Prostate gland (tissue), 2 donors: ENCODE measurements around the gene C1QC. TPM values are rescaled to one million over a fixed set of nuclear protein-coding genes. Genes with fewer than 3 reads are reported as not detected.

ENCODE experiments used
- DNase-seq: peaks from one replicate; pipeline ENCODE4 v3.0.0-alpha.2; 2019; ENCODE audit warnings: low spot score
- H3K27ac ChIP-seq, 2 donors: fragments of 200-600 bp; sonication (generic); 2 replicates each; pipeline ENCODE4 v1.5.1; 2017 to 2019
- H3K27me3 ChIP-seq: fragments of 200-600 bp; sonication (generic); replicated peaks from 2 replicates; pipeline ENCODE4 v1.5.1; 2019; ENCODE audit not compliant: insufficient read depth
- H3K36me3 ChIP-seq, 2 donors: fragments of 200-600 bp; sonication (generic); 1 replicate in 1 of 2; 2 replicates in 1 of 2; pipeline versions ENCODE4 v1.5.1 to v1.8.1; 2017 to 2019
- H3K4me1 ChIP-seq: fragments of 200-600 bp; sonication (generic); replicated peaks from 2 replicates; pipeline ENCODE4 v1.5.1; 2019
- H3K4me3 ChIP-seq, 2 donors: fragments of 200-600 bp; sonication (generic); 2 replicates each; pipeline ENCODE4 v1.5.1; 2017 to 2019
- H3K9me3 ChIP-seq: fragments of 200-600 bp; sonication (generic); 2 replicates; pipeline ENCODE4 v1.5.1; 2017
- POLR2A ChIP-seq: fragments of 450-650 bp; IDR thresholded peaks from one replicate; pipeline ENCODE4 v1.6.1; 2016; ENCODE audit warnings: antibody characterized with exemption, mild to moderate bottlenecking
- POLR2AphosphoS5 ChIP-seq: sonication (generic); formaldehyde crosslinking; IDR thresholded peaks from one replicate; pipeline ENCODE4 v1.6.1; 2017; ENCODE audit warnings: antibody characterized with exemption
- WGBS: methylation state at CpG from one replicate; pipeline ENCODE4 v1.1.5; 2018; 5-methylcytosine and 5-hydroxymethylcytosine counted together
- intact Hi-C: fragments of 100-400 bp; cut with DNase I; formaldehyde crosslinking; loops from one replicate; pipeline ENCODE4 v1.14.2; 2022
- total RNA-seq, 2 donors: library from RNA; depleted of rRNA; stranded (reverse); fragments of >200 nt; gene quantifications; one replicate each; pipeline ENCODE4 v1.1.0, GENCODE V29; 2016
- TF ChIP-seq, protein P1 (sequence below), 4 experiments: fragments of 200-600 bp in 2 of 4; fragments of 450-650 bp in 2 of 4; sonication (generic) in 2 of 4; IDR thresholded peaks; 1 replicate in 3 of 4; 2 replicates in 1 of 4; pipeline ENCODE4 v1.5.1; 2016 to 2019; ENCODE audit warnings: antibody characterized with exemption in 4 of 4, mild to moderate bottlenecking in 2 of 4, moderate library complexity in 2 of 4

Gene C1QC
- total RNA-seq, 2 donors from 2014 or later: 54.8 to 76.9 TPM

- H3K27ac ChIP-seq: no peak overlapping the region
- no peaks in the 10 kb centered on the region for H3K4me1 ChIP-seq
- no peak for DNase-seq
- no peak overlapping the region for H3K4me3 ChIP-seq
- TF ChIP-seq POLR2A: no peak
- TF ChIP-seq, protein P1, sequence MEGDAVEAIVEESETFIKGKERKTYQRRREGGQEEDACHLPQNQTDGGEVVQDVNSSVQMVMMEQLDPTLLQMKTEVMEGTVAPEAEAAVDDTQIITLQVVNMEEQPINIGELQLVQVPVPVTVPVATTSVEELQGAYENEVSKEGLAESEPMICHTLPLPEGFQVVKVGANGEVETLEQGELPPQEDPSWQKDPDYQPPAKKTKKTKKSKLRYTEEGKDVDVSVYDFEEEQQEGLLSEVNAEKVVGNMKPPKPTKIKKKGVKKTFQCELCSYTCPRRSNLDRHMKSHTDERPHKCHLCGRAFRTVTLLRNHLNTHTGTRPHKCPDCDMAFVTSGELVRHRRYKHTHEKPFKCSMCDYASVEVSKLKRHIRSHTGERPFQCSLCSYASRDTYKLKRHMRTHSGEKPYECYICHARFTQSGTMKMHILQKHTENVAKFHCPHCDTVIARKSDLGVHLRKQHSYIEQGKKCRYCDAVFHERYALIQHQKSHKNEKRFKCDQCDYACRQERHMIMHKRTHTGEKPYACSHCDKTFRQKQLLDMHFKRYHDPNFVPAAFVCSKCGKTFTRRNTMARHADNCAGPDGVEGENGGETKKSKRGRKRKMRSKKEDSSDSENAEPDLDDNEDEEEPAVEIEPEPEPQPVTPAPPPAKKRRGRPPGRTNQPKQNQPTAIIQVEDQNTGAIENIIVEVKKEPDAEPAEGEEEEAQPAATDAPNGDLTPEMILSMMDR (IDR thresholded peaks at IDR 0.05): no peak
- no peak for TF ChIP-seq POLR2AphosphoS5
- H3K36me3 ChIP-seq: no peaks in the 10 kb centered on the region
- H3K9me3 ChIP-seq: no peaks in the 10 kb centered on the region
- WGBS: 22% methylated on average over 16 of the region's 16 CpGs
- H3K27me3 ChIP-seq: peaks cover 14% of the 10 kb centered on the region
- intact Hi-C loops: no loop called here
These were observed 25.4 kb upstream of the C1QC start for GRCh38 chr1:22618056-22618455.

GRCh38 chr1:22619252-22619651 is 24.2 kb upstream of the C1QC start:
- H3K36me3 ChIP-seq: no peaks in the 10 kb centered on the region
- intact Hi-C loops: no loop called here
- WGBS: 73% methylated on average over 7 of the region's 7 CpGs
- no peak overlapping the region for H3K27ac ChIP-seq
- H3K4me3 ChIP-seq: no peak overlapping the region
- no peak for DNase-seq
- peaks cover 14% of the 10 kb centered on the region for H3K27me3 ChIP-seq
- no peaks in the 10 kb centered on the region for H3K4me1 ChIP-seq
- no peaks in the 10 kb centered on the region for H3K9me3 ChIP-seq
- TF ChIP-seq, protein P1 (IDR thresholded peaks at IDR 0.05): no peak
- TF ChIP-seq POLR2AphosphoS5 (no peak), POLR2A (no peak)

DNA sequence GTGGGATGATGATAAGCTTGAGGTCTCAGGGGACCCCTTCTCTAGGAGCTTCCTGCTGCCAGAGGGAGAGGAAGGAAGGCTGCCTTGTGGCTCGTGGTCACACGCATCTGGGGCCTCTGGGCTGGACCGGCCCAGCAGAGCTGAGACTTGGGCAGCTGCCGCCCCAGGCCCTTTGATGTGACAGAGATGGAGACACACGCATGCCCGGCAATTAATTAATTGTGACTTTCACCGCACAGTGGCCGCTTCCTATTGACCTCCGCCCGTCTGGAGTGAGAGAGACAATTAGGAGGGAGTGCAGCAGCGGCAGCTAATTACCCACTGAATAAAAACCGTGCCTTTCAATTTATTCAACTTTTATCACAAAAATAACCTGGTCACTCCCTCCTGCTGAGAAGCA is 23.6 kb upstream of the C1QC start:
- DNase-seq: no peak
- H3K4me1 ChIP-seq: no peaks in the 10 kb centered on the region
- H3K9me3 ChIP-seq: no peaks in the 10 kb centered on the region
- no peak overlapping the region for H3K27ac ChIP-seq
- H3K36me3 ChIP-seq: no peaks in the 10 kb centered on the region
- H3K27me3 ChIP-seq: peaks cover 14% of the 10 kb centered on the region
- 52% methylated on average over 12 of the region's 12 CpGs for WGBS
- intact Hi-C loops: no loop called here
- TF ChIP-seq, protein P1 (IDR thresholded peaks at IDR 0.05): no peak
- no peak for TF ChIP-seq POLR2AphosphoS5
- no peak for TF ChIP-seq POLR2A
- H3K4me3 ChIP-seq: no peak overlapping the region

DNA sequence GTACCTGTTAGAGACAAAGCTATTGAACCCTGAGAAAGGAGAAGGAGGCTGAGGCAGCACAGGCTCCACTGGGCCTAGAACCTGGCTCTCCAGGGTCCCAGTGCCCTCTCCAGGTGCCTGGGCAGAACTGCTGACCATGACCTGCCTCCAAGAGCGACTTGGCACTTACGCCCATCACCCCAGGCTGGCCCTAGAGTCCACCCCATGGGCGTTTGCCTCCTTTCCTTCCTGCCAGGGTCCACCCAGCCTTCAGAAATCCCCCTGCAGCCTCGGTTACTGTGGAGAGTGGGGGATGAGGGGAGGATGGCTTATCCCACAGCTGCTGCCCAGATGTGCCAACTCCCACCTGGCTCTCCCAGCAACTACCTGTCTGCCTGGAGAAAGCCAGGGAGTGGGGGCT is 21.7 kb upstream of the C1QC start:
- H3K27me3 ChIP-seq: peaks cover 18% of the 10 kb centered on the region
- intact Hi-C loops: no loop called here
- TF ChIP-seq, protein P1 (IDR thresholded peaks at IDR 0.05): no peak
- TF ChIP-seq POLR2A: no peak
- no peak for TF ChIP-seq POLR2AphosphoS5
- H3K27ac ChIP-seq: no peak overlapping the region
- no peaks in the 10 kb centered on the region for H3K9me3 ChIP-seq
- H3K4me1 ChIP-seq: no peaks in the 10 kb centered on the region
- DNase-seq: no peak
- 66% methylated on average over 4 of the region's 4 CpGs for WGBS
- H3K36me3 ChIP-seq: no peaks in the 10 kb centered on the region
- H3K4me3 ChIP-seq: no peak overlapping the region

- no peak for TF ChIP-seq POLR2AphosphoS5
- no peak for TF ChIP-seq POLR2A
- TF ChIP-seq, protein P1 (IDR thresholded peaks at IDR 0.05): no peak
- no peaks in the 10 kb centered on the region for H3K36me3 ChIP-seq
- DNase-seq: no peak
- no peak overlapping the region for H3K27ac ChIP-seq
- no peak overlapping the region for H3K4me3 ChIP-seq
- H3K9me3 ChIP-seq: no peaks in the 10 kb centered on the region
- no peaks in the 10 kb centered on the region for H3K4me1 ChIP-seq
- H3K27me3 ChIP-seq: peaks cover 8% of the 10 kb centered on the region
- WGBS: 34% methylated on average over 9 of the region's 9 CpGs
- intact Hi-C loops: no loop called here
These were observed 18.0 kb upstream of the C1QC start for GRCh38 chr1:22625262-22625925.
